ENCODE measurements around the gene MSL3.

MSL3 gene

DNA sequence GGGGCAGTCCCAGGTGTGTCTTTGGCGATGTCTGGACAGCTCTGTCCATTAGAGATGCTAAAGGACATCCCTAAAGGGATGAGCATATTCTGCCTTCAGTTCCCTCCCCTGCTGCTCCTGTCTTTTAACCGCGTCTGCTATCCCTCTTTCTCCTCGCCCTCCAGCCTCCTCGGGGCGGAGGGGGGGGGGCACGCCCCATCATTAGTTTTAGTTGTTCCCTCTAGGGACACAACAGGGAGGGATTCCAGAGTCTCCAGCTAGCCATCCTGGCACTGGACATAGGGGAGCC lies 1.1 kb downstream of the MSL3 start:
- no peaks in the 10 kb centered on the region for H4K20me1 ChIP-seq (ENCODE audit: insufficient read depth, low read length)
- peak overlapping the region; percentile 82 for H3K4me2 ChIP-seq (ENCODE audit: low read length)
- peak overlapping the region; percentile 100 for H3K4me3 ChIP-seq (ENCODE audit: low read length)
- H3K4me1 ChIP-seq (ENCODE audit: low read length) = peaks cover 52% of the 10 kb centered on the region
- no peak for TF ChIP-seq EZH2phosphoT487 (IDR thresholded peaks at IDR 0.05; ENCODE audit: low read depth)
- TF ChIP-seq, protein P1, sequence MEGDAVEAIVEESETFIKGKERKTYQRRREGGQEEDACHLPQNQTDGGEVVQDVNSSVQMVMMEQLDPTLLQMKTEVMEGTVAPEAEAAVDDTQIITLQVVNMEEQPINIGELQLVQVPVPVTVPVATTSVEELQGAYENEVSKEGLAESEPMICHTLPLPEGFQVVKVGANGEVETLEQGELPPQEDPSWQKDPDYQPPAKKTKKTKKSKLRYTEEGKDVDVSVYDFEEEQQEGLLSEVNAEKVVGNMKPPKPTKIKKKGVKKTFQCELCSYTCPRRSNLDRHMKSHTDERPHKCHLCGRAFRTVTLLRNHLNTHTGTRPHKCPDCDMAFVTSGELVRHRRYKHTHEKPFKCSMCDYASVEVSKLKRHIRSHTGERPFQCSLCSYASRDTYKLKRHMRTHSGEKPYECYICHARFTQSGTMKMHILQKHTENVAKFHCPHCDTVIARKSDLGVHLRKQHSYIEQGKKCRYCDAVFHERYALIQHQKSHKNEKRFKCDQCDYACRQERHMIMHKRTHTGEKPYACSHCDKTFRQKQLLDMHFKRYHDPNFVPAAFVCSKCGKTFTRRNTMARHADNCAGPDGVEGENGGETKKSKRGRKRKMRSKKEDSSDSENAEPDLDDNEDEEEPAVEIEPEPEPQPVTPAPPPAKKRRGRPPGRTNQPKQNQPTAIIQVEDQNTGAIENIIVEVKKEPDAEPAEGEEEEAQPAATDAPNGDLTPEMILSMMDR (IDR thresholded peaks at IDR 0.05; ENCODE audit: low read depth, low read length) = no peak
- peak overlapping the region; percentile 98 for H3K27ac ChIP-seq (ENCODE audit: low read length)
- H3K36me3 ChIP-seq (replicated peaks; ENCODE audit: low read depth, low read length) = peaks cover 33% of the 10 kb centered on the region
- no peak overlapping the region for H2AFZ ChIP-seq (ENCODE audit: low read depth, low read length)
- H3K9me3 ChIP-seq (ENCODE audit: insufficient read depth, low read length) = no peaks in the 10 kb centered on the region
- peak overlapping the region; percentile 100 for H3K9ac ChIP-seq (ENCODE audit: low read length)
- peaks cover 35% of the 10 kb centered on the region for H3K79me2 ChIP-seq (ENCODE audit: low read length)
- no peaks in the 10 kb centered on the region for H3K27me3 ChIP-seq (ENCODE audit: low read depth, low read length)

DNA sequence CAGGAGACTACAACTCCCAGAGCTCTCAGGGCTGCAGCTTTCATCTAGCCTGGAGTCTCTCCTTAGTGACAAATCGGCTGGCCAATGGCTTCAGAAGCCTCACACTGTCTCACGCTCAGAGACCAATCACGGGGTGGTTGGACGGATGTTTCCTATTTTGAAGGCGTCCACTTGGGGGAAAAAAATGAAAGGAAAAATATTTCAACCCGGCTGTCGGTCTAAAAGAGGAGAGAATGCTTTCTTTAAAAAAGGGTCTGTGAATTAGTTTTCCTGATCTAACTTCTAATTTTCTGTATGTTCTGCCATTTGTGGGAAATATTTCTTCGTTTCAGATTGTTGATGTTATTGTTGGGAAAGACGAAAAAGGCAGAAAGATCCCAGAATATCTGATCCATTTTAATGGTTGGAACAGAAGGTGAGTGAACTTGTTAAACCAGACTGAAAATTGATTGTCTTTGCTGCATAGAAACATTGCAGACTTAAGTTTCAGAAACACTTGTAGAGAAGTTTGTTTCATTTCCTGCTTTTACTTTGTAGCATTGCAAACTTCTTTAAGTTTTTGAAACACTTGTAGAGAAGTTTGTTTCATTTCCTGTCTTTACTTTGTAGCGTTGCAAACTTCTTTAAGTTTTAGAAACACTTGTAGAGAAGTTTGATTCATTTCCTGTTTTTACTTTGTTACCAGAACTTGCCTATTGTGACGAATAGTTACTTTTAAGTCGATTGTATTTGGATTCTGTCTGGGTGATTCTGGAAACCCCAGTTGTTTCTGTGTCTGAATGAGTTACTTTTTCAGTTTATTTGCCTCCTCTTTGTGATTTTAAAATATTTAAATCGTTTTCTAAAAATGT lies 1.6 kb downstream of the MSL3 start:
- Histone ChIP-seq H3K4me1 (ENCODE audit: low read length) (peaks cover 50% of the 10 kb centered on the region), H3K27ac (ENCODE audit: low read length) (peak overlapping the region; percentile 98), H3K79me2 (ENCODE audit: low read length) (peaks cover 35% of the 10 kb centered on the region), H3K9me3 (ENCODE audit: insufficient read depth, low read length) (no peaks in the 10 kb centered on the region), H3K9ac (ENCODE audit: low read length) (peak overlapping the region; percentile 100), H3K4me2 (ENCODE audit: low read length) (peak overlapping the region; percentile 82), H3K4me3 (ENCODE audit: low read length) (peak overlapping the region; percentile 100), H3K27me3 (ENCODE audit: low read depth, low read length) (no peaks in the 10 kb centered on the region), H3K36me3 (replicated peaks; ENCODE audit: low read depth, low read length) (peaks cover 38% of the 10 kb centered on the region), H2AFZ (ENCODE audit: low read depth, low read length) (no peak overlapping the region), H4K20me1 (ENCODE audit: insufficient read depth, low read length) (no peaks in the 10 kb centered on the region)
- TF ChIP-seq EZH2phosphoT487 (IDR thresholded peaks at IDR 0.05; ENCODE audit: low read depth) = no peak
- TF ChIP-seq, protein P1 (IDR thresholded peaks at IDR 0.05; ENCODE audit: low read depth, low read length) = no peak

DNA sequence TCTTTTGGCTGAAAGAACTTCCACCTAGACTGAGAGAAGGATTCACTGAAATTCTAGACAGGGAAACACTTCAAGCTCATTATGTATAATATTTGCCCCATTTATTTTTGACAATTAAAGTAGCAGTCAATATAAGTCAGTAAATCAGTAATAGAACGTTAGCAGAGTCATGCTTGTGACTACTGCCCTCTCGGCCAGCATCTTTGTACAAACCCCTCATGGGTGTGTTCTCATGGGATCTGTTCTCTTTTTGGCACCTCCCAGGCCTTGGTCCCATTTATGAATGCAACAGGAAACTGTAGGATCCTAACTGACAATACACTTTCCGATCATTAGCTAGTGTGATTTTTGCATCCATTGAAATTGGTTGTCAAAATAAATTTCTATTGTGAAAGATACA lies 2.9 kb downstream of the MSL3 start:
- Histone ChIP-seq H3K9ac (ENCODE audit: low read length) (peak overlapping the region; percentile 100), H2AFZ (ENCODE audit: low read depth, low read length) (no peak overlapping the region), H3K36me3 (replicated peaks; ENCODE audit: low read depth, low read length) (peaks cover 50% of the 10 kb centered on the region), H3K4me2 (ENCODE audit: low read length) (peak overlapping the region; percentile 82), H4K20me1 (ENCODE audit: insufficient read depth, low read length) (no peaks in the 10 kb centered on the region), H3K9me3 (ENCODE audit: insufficient read depth, low read length) (no peaks in the 10 kb centered on the region), H3K27ac (ENCODE audit: low read length) (peak overlapping the region; percentile 98), H3K27me3 (ENCODE audit: low read depth, low read length) (no peaks in the 10 kb centered on the region), H3K79me2 (ENCODE audit: low read length) (peaks cover 39% of the 10 kb centered on the region), H3K4me1 (ENCODE audit: low read length) (peaks cover 40% of the 10 kb centered on the region), H3K4me3 (ENCODE audit: low read length) (peak overlapping the region; percentile 100)
- TF ChIP-seq, protein P1 (IDR thresholded peaks at IDR 0.05; ENCODE audit: low read depth, low read length) = no peak
- no peak for TF ChIP-seq EZH2phosphoT487 (IDR thresholded peaks at IDR 0.05; ENCODE audit: low read depth)

DNA sequence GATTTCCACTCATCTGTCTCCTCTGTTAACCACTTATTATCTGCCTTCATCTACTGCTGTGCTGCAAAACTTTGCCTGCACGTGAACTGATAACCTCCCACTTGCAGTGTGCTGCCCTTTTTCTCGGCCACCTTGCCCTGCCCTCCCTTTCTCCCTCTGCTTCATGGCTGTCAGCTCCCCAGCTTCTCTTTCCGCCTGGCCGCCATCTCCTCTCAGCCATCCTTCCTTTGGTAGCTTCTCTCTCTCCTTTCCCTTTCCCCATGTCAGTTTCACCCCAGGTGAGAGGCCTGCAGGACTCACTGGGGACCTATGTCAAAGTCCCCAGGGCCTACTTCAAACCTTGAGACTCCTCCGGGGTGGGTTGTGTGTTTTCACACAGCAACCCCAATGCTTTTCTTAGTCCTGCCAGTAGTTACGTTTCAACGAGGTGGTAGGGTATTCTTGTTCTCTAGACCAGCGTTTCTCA lies 6.6 kb downstream of the MSL3 start:
- Histone ChIP-seq H3K36me3 (replicated peaks; ENCODE audit: low read depth, low read length) (peaks cover 78% of the 10 kb centered on the region), H3K4me2 (ENCODE audit: low read length) (no peak overlapping the region), H3K9me3 (ENCODE audit: insufficient read depth, low read length) (no peaks in the 10 kb centered on the region), H3K4me3 (ENCODE audit: low read length) (no peak overlapping the region), H4K20me1 (ENCODE audit: insufficient read depth, low read length) (no peaks in the 10 kb centered on the region), H2AFZ (ENCODE audit: low read depth, low read length) (no peak overlapping the region), H3K9ac (ENCODE audit: low read length) (no peak overlapping the region), H3K4me1 (ENCODE audit: low read length) (peaks cover 59% of the 10 kb centered on the region), H3K27me3 (ENCODE audit: low read depth, low read length) (no peaks in the 10 kb centered on the region), H3K27ac (ENCODE audit: low read length) (peak overlapping the region; percentile 8; the same call in 1 of the 2 replicates), H3K79me2 (ENCODE audit: low read length) (peaks cover 27% of the 10 kb centered on the region)
- TF ChIP-seq, protein P1 (IDR thresholded peaks at IDR 0.05; ENCODE audit: low read depth, low read length) = no peak
- TF ChIP-seq EZH2phosphoT487 (IDR thresholded peaks at IDR 0.05; ENCODE audit: low read depth) = no peak

Measured in OCI-LY3 (cell line).